Stomach smooth muscle (tissue), 2 donors: ENCODE measurements around the gene CSNK2B.
"Not testable (repeated sequence)": the region's sequence is repeated elsewhere in the genome, so short reads cannot be mapped to it uniquely, and the experiment has no call there.

Experiments
- H3K27ac ChIP-seq: one replicate; pipeline ENCODE4 v1.7.0; 2013; ENCODE audit warnings: mild to moderate bottlenecking, low read length, inconsistent platforms
- H3K27me3 ChIP-seq, 2 donors: one replicate each; pipeline ENCODE4 v1.7.0; 2013; ENCODE audit warnings: low read length in 2 of 2; ENCODE audit not compliant: insufficient read depth in 2 of 2, control insufficient read depth in 1 of 2
- H3K36me3 ChIP-seq, 2 donors: one replicate each; pipeline ENCODE4 v1.7.0; 2013; ENCODE audit warnings: low read length in 2 of 2; ENCODE audit not compliant: control insufficient read depth in 2 of 2, insufficient read depth in 2 of 2
- H3K4me1 ChIP-seq: one replicate; pipeline ENCODE4 v1.7.0; 2013; ENCODE audit warnings: low read length; ENCODE audit not compliant: control insufficient read depth, insufficient read depth
- H3K4me3 ChIP-seq, 2 donors: one replicate each; pipeline ENCODE4 v1.7.0; 2013; ENCODE audit warnings: low read length in 2 of 2
- H3K9ac ChIP-seq, 2 donors: one replicate each; pipeline ENCODE4 v1.7.0; 2013; ENCODE audit warnings: low read length in 2 of 2, mild to moderate bottlenecking in 1 of 2
- H3K9me3 ChIP-seq, 2 donors: one replicate each; pipeline ENCODE4 v1.7.0; 2013; ENCODE audit warnings: low read length in 2 of 2; ENCODE audit not compliant: control insufficient read depth in 2 of 2
- donor health status: healthy.
- donor health status: Pancreatic carcinoma.

CSNK2B gene

GRCh38 chr6:31705931-31706330, 40.1 kb downstream of the CSNK2B start:
- Histone ChIP-seq H3K27me3 (peaks cover 0 to 2% of the 10 kb centered on the region in 2 donors), H3K9me3 (no peaks in the 10 kb centered on the region), H3K4me3 (no peak overlapping the region), H3K27ac (no peak overlapping the region), H3K36me3 (peaks cover 0 to 2% of the 10 kb centered on the region in 2 donors), H3K9ac (no peak overlapping the region), H3K4me1 (peaks cover 20% of the 10 kb centered on the region)

- no peak within 1 kb of the TSS for H3K27ac ChIP-seq
- H3K4me3 ChIP-seq = no peak within 1 kb of the TSS
- no peaks in the 10 kb centered on the region for H3K36me3 ChIP-seq
- H3K9me3 ChIP-seq = no peaks in the 10 kb centered on the region
- peaks cover 14% of the 10 kb centered on the region for H3K4me1 ChIP-seq
- H3K9ac ChIP-seq = no peak within 1 kb of the TSS
- peaks cover 0 to 2% of the 10 kb centered on the region in 2 donors for H3K27me3 ChIP-seq
These were observed 40.7 kb downstream of the CSNK2B start, which contains the start of gene LY6G6F for GRCh38 chr6:31706599-31706998. Gene LY6G6F (plus strand): TSS chr6:31706866. CDS start chr6:31706907, 41 bp downstream.

- no peak overlapping the region for H3K9ac ChIP-seq
- no peak overlapping the region for H3K27ac ChIP-seq
- no peaks in the 10 kb centered on the region for H3K36me3 ChIP-seq
- peaks cover 5% of the 10 kb centered on the region for H3K4me1 ChIP-seq
- H3K27me3 ChIP-seq = peaks cover 0 to 2% of the 10 kb centered on the region in 2 donors
- no peaks in the 10 kb centered on the region for H3K9me3 ChIP-seq
- no peak overlapping the region for H3K4me3 ChIP-seq
These were observed 41.8 kb downstream of the CSNK2B start for GRCh38 chr6:31707701-31708100.

GRCh38 chr6:31708224-31708623, 42.3 kb downstream of the CSNK2B start:
- peaks cover 0 to 2% of the 10 kb centered on the region in 2 donors for H3K27me3 ChIP-seq
- peaks cover 5% of the 10 kb centered on the region for H3K4me1 ChIP-seq
- H3K4me3 ChIP-seq = no peak overlapping the region
- no peaks in the 10 kb centered on the region for H3K36me3 ChIP-seq
- H3K9me3 ChIP-seq = no peaks in the 10 kb centered on the region
- no peak overlapping the region for H3K9ac ChIP-seq
- H3K27ac ChIP-seq = no peak overlapping the region

GRCh38 chr6:31709157-31709556, 43.3 kb downstream of the CSNK2B start:
- H3K9ac ChIP-seq, H3K4me3 ChIP-seq, H3K4me1 ChIP-seq, H3K27ac ChIP-seq, H3K27me3 ChIP-seq, H3K36me3 ChIP-seq, H3K9me3 ChIP-seq: not testable (repeated sequence)

GRCh38 chr6:31710523-31711219, 44.8 kb downstream of the CSNK2B start:
- Histone ChIP-seq H3K4me1 (peaks cover 7% of the 10 kb centered on the region), H3K27me3 (peaks cover 0 to 2% of the 10 kb centered on the region in 2 donors), H3K9me3 (no peaks in the 10 kb centered on the region), H3K9ac (no peak overlapping the region), H3K4me3 (no peak overlapping the region), H3K27ac (no peak overlapping the region), H3K36me3 (no peaks in the 10 kb centered on the region)

GRCh38 chr6:31711233-31711632, 45.4 kb downstream of the CSNK2B start:
- Histone ChIP-seq H3K9ac (no peak overlapping the region), H3K27me3 (peaks cover 0 to 2% of the 10 kb centered on the region in 2 donors), H3K36me3 (no peaks in the 10 kb centered on the region), H3K9me3 (no peaks in the 10 kb centered on the region), H3K27ac (no peak overlapping the region), H3K4me3 (no peak overlapping the region), H3K4me1 (peaks cover 7% of the 10 kb centered on the region)

GRCh38 chr6:31712296-31712695, 46.4 kb downstream of the CSNK2B start:
- Histone ChIP-seq H3K9me3 (no peaks in the 10 kb centered on the region), H3K36me3 (no peaks in the 10 kb centered on the region), H3K4me1 (peaks cover 7% of the 10 kb centered on the region), H3K27ac (no peak overlapping the region), H3K4me3 (no peak overlapping the region), H3K9ac (no peak overlapping the region), H3K27me3 (peaks cover 0 to 2% of the 10 kb centered on the region in 2 donors)

GRCh38 chr6:31713465-31713864, 47.6 kb downstream of the CSNK2B start:
- Histone ChIP-seq H3K4me3 (no peak overlapping the region), H3K36me3 (no peaks in the 10 kb centered on the region), H3K27ac (no peak overlapping the region), H3K9ac (no peak overlapping the region), H3K9me3 (no peaks in the 10 kb centered on the region), H3K4me1 (peaks cover 7% of the 10 kb centered on the region), H3K27me3 (peaks cover 0 to 2% of the 10 kb centered on the region in 2 donors)

- no peak overlapping the region for H3K4me3 ChIP-seq
- H3K27me3 ChIP-seq = peaks cover 0 to 2% of the 10 kb centered on the region in 2 donors
- H3K9ac ChIP-seq = no peak overlapping the region
- H3K36me3 ChIP-seq = no peaks in the 10 kb centered on the region
- H3K4me1 ChIP-seq = peaks cover 7% of the 10 kb centered on the region
- H3K9me3 ChIP-seq = no peaks in the 10 kb centered on the region
- no peak overlapping the region for H3K27ac ChIP-seq
These were observed 48.3 kb downstream of the CSNK2B start for GRCh38 chr6:31713991-31714684.
